Adrenal gland (tissue), 5 donors: Measurements from ENCODE around the gene NRXN3.

Experiments used
- POLR2A ChIP-seq, 2 donors: fragments of 450-650 bp; IDR thresholded peaks; one replicate each; pipeline ENCODE4 v1.6.1; 2017; ENCODE audit warnings: antibody characterized with exemption in 2 of 2, mild to moderate bottlenecking in 2 of 2, moderate library complexity in 1 of 2
- TF ChIP-seq, protein P1 (sequence below), 6 experiments: fragments of 450-650 bp in 4 of 6; fragments of 200-600 bp in 2 of 6; sonication (generic) in 1 of 6; IDR thresholded peaks; 1 replicate in 5 of 6; 2 replicates in 1 of 6; pipeline versions ENCODE4 v1.5.1 to v1.8.0; 2016 to 2021; ENCODE audit warnings: antibody characterized with exemption in 6 of 6, mild to moderate bottlenecking in 2 of 6, moderate library complexity in 1 of 6
- donor health status: DM: no; HTN: no; CAD: no.

DNA sequence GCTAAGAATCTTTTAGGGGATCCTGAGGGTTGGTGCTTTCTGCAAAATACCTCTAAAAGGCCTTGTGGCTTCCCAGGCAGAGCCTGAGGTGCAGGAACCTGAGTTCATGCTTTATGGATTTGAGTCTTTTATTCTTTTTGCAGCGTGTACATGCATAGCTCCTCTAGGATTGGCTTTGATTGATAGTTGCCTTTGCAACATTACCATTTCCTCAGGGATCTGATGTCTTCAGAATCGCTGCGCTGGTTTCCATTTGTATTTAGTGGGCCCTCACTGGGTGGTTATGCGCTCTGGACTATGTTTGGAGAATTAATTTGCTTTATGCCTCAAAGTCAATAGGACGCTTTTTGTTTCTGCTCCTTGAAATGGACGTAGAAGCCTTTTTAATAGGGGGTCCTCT lies 16.1 kb downstream of the NRXN3 start:
- TF ChIP-seq POLR2A (IDR thresholded peaks at IDR 0.05): no peak
- TF ChIP-seq, protein P1, sequence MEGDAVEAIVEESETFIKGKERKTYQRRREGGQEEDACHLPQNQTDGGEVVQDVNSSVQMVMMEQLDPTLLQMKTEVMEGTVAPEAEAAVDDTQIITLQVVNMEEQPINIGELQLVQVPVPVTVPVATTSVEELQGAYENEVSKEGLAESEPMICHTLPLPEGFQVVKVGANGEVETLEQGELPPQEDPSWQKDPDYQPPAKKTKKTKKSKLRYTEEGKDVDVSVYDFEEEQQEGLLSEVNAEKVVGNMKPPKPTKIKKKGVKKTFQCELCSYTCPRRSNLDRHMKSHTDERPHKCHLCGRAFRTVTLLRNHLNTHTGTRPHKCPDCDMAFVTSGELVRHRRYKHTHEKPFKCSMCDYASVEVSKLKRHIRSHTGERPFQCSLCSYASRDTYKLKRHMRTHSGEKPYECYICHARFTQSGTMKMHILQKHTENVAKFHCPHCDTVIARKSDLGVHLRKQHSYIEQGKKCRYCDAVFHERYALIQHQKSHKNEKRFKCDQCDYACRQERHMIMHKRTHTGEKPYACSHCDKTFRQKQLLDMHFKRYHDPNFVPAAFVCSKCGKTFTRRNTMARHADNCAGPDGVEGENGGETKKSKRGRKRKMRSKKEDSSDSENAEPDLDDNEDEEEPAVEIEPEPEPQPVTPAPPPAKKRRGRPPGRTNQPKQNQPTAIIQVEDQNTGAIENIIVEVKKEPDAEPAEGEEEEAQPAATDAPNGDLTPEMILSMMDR (IDR thresholded peaks at IDR 0.05): no peak
